HL-60 (cell line): Measurements from ENCODE around the gene TEX22.

ENCODE experiments used
- GABPA ChIP-seq: IDR thresholded peaks from 2 replicates; pipeline ENCODE4 v1.6.1; 2012; ENCODE audit warnings: low read depth
- POLR2AphosphoS5 ChIP-seq: IDR thresholded peaks from 2 replicates; pipeline ENCODE4 v1.6.1; 2012; ENCODE audit warnings: low read depth
- TF ChIP-seq, protein P1 (sequence below): IDR thresholded peaks from one replicate; pipeline ENCODE4 v1.5.1; 2011; ENCODE audit warnings: low read length, control low read depth, inconsistent platforms; ENCODE audit not compliant: insufficient read depth
- TF ChIP-seq, protein P2 (sequence below): IDR thresholded peaks from 2 replicates; pipeline ENCODE4 v1.6.1; 2012; ENCODE audit warnings: low read depth; ENCODE audit not compliant: insufficient replicate concordance

DNA sequence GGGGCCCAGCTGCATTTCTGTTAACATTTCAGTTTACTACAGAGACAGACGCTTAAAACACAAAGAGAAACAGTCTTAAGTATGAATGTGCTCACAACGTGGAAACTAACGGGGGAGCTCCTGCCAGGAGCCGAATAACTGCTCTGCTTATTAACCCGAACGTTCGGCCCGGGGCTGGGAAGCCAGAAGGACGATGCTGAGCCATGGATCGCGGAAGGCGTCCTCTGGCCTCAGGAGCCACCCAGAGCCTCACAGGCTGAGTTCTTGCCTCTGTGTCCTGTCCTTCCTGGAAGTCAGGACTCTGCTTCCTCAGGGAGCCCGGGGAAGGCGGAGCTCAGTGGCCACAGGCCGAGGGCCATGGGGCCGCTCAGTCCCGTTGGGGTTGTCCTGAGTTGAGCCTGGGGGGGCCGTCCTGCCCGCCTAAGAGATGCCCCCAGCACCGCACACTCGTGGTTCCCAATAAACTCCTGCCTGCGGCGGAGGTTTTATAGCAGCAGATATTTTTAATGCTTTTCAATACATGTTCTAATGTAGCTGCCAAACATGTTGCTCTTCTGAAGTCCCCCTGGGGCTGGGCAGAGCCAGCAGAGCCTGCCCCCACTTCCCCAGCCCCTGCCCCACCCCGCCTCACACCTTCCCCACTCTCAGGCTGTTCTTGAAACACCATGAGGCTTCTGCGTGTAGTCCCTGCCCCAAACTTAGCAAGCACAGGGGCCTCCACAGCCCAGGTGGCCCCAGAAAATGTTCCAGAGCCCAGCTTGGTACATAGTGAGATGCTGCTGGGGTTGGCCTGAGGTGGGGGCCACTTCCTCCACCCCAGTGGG, 3.4 kb upstream of the TEX22 start:
- TF ChIP-seq, protein P1, sequence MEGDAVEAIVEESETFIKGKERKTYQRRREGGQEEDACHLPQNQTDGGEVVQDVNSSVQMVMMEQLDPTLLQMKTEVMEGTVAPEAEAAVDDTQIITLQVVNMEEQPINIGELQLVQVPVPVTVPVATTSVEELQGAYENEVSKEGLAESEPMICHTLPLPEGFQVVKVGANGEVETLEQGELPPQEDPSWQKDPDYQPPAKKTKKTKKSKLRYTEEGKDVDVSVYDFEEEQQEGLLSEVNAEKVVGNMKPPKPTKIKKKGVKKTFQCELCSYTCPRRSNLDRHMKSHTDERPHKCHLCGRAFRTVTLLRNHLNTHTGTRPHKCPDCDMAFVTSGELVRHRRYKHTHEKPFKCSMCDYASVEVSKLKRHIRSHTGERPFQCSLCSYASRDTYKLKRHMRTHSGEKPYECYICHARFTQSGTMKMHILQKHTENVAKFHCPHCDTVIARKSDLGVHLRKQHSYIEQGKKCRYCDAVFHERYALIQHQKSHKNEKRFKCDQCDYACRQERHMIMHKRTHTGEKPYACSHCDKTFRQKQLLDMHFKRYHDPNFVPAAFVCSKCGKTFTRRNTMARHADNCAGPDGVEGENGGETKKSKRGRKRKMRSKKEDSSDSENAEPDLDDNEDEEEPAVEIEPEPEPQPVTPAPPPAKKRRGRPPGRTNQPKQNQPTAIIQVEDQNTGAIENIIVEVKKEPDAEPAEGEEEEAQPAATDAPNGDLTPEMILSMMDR = no peak
- TF ChIP-seq, protein P2, sequence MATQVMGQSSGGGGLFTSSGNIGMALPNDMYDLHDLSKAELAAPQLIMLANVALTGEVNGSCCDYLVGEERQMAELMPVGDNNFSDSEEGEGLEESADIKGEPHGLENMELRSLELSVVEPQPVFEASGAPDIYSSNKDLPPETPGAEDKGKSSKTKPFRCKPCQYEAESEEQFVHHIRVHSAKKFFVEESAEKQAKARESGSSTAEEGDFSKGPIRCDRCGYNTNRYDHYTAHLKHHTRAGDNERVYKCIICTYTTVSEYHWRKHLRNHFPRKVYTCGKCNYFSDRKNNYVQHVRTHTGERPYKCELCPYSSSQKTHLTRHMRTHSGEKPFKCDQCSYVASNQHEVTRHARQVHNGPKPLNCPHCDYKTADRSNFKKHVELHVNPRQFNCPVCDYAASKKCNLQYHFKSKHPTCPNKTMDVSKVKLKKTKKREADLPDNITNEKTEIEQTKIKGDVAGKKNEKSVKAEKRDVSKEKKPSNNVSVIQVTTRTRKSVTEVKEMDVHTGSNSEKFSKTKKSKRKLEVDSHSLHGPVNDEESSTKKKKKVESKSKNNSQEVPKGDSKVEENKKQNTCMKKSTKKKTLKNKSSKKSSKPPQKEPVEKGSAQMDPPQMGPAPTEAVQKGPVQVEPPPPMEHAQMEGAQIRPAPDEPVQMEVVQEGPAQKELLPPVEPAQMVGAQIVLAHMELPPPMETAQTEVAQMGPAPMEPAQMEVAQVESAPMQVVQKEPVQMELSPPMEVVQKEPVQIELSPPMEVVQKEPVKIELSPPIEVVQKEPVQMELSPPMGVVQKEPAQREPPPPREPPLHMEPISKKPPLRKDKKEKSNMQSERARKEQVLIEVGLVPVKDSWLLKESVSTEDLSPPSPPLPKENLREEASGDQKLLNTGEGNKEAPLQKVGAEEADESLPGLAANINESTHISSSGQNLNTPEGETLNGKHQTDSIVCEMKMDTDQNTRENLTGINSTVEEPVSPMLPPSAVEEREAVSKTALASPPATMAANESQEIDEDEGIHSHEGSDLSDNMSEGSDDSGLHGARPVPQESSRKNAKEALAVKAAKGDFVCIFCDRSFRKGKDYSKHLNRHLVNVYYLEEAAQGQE = no peak
- TF ChIP-seq GABPA = no peak
- no peak for TF ChIP-seq POLR2AphosphoS5
